ENCODE data around the gene NXN. TPM values are rescaled to one million over a fixed set of nuclear protein-coding genes. Genes with fewer than 3 reads are reported as not detected.
"Not testable (repeated sequence)": the region's sequence is repeated elsewhere in the genome, so short reads cannot be mapped to it uniquely, and the experiment has no call there.

The NXN gene
- total RNA-seq, 2 donors from 2014 or later = 124 to 201 TPM

DNA sequence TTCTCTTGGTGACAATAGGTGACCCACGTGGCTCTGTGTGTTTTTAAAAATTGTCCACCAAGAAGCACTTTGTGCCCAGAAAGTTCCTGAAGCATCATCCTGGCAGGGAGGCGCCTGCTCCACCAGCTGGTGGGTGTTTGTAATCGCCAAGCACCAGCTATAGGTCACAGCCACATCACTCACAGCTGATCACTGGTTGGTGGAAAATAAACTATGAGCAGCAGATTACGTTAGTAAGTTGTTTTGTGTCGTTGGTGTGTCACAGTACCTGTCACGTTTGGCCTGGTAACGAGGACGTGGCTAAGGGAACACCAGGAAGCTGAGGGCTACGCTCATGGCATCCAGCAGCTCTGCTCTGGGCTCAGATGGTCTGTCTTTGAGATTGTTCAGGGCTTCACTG lies 187.3 kb downstream of the NXN start:
- Mint-ChIP-seq H3K27ac (peak overlapping the region; percentile 82), H3K27me3 (ENCODE audit: insufficient read depth) (no peaks in the 10 kb centered on the region), H3K4me3 (no peak overlapping the region), H3K36me3 (ENCODE audit: low read depth) (peaks cover 64% of the 10 kb centered on the region), H3K9me3 (no peaks in the 10 kb centered on the region), H3K4me1 (peaks cover 19% of the 10 kb centered on the region)
- TF ChIP-seq, protein P1, sequence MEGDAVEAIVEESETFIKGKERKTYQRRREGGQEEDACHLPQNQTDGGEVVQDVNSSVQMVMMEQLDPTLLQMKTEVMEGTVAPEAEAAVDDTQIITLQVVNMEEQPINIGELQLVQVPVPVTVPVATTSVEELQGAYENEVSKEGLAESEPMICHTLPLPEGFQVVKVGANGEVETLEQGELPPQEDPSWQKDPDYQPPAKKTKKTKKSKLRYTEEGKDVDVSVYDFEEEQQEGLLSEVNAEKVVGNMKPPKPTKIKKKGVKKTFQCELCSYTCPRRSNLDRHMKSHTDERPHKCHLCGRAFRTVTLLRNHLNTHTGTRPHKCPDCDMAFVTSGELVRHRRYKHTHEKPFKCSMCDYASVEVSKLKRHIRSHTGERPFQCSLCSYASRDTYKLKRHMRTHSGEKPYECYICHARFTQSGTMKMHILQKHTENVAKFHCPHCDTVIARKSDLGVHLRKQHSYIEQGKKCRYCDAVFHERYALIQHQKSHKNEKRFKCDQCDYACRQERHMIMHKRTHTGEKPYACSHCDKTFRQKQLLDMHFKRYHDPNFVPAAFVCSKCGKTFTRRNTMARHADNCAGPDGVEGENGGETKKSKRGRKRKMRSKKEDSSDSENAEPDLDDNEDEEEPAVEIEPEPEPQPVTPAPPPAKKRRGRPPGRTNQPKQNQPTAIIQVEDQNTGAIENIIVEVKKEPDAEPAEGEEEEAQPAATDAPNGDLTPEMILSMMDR (conservative IDR thresholded peaks at IDR 0.05) = peak; percentile 47
- Histone ChIP-seq H3K27ac (ENCODE audit: low read depth, low read length) (no peak overlapping the region), H3K4me3 (ENCODE audit: low read length) (no peak overlapping the region), H3K9ac (ENCODE audit: extremely low read depth, low read length, poor library complexity, severe bottlenecking) (no peak overlapping the region), H3K4me1 (ENCODE audit: control insufficient read depth, insufficient read depth, low read length) (no peaks in the 10 kb centered on the region), H3K9me3 (ENCODE audit: control insufficient read depth, low read length) (no peaks in the 10 kb centered on the region), H3K36me3 (ENCODE audit: control insufficient read depth, insufficient read depth, low read length) (peaks cover 55% of the 10 kb centered on the region), H3K27me3 (ENCODE audit: control insufficient read depth, insufficient read depth, low read length, poor library complexity, severe bottlenecking) (no peaks in the 10 kb centered on the region)
- WGBS, 2 experiments (ENCODE audit: insufficient coverage in 1 of 2, insufficient read length in 1 of 2) = 94 to 99% methylated on average over 9 of the region's 9 CpGs
- peak; percentile 69 for DNase-seq

DNA sequence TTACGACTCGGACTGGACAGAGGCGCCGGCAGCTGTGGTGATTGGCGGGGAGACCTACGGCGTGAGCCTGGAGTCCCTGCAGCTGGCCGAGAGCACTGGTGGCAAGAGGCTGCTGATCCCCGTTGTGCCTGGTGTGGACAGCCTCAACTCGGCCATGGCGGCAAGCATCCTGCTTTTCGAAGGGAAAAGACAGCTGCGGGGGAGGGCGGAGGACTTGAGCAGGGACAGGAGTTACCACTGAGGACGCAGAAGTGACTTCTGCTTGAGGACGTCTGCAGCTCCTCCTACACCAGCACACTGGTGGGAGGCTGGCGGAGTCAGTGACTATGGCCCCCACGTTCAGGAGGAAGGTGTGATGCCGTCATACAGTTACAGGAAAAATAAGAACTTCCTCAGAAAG lies 187.7 kb downstream of the NXN start:
- Histone ChIP-seq H3K27me3 (ENCODE audit: control insufficient read depth, insufficient read depth, low read length, poor library complexity, severe bottlenecking) (no peaks in the 10 kb centered on the region), H3K36me3 (ENCODE audit: control insufficient read depth, insufficient read depth, low read length) (peaks cover 54% of the 10 kb centered on the region), H3K4me1 (ENCODE audit: control insufficient read depth, insufficient read depth, low read length) (no peaks in the 10 kb centered on the region), H3K27ac (ENCODE audit: low read depth, low read length) (no peak overlapping the region), H3K9me3 (ENCODE audit: control insufficient read depth, low read length) (no peaks in the 10 kb centered on the region), H3K4me3 (ENCODE audit: low read length) (no peak overlapping the region), H3K9ac (ENCODE audit: extremely low read depth, low read length, poor library complexity, severe bottlenecking) (no peak overlapping the region)
- Mint-ChIP-seq H3K4me3 (no peak overlapping the region), H3K9me3 (no peaks in the 10 kb centered on the region), H3K36me3 (ENCODE audit: low read depth) (peaks cover 63% of the 10 kb centered on the region), H3K4me1 (peaks cover 19% of the 10 kb centered on the region), H3K27me3 (ENCODE audit: insufficient read depth) (no peaks in the 10 kb centered on the region), H3K27ac (no peak overlapping the region)
- TF ChIP-seq, protein P1 (conservative IDR thresholded peaks at IDR 0.05) = no peak
- 94 to 96% methylated on average over 15 to 19 of the region's 19 CpGs for WGBS, 2 experiments (ENCODE audit: insufficient coverage in 1 of 2, insufficient read length in 1 of 2)
- DNase-seq = peak; percentile 71

DNA sequence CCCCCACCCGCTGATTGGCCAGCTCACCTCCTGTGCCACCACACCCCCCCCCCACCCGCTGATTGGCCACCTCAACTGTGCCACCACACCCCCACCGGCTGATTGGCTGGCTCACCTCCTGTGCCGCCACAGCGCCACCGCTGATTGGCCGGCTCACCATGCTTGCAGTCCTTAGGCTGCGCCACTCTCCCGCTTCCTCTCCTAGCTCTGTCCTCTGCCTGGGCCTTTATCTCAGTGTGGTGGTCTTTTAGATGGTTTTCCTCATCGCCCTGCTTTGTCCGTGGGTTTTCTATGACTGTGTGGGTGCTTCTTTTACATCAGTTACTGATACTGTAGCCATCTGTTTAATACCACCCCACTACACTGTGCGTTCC lies 188.7 kb downstream of the NXN start:
- H3K9me3 Mint-ChIP-seq; H3K9ac ChIP-seq (ENCODE audit: extremely low read depth, low read length, poor library complexity, severe bottlenecking); H3K4me3 Mint-ChIP-seq; H3K9me3 ChIP-seq (ENCODE audit: control insufficient read depth, low read length); H3K4me3 ChIP-seq (ENCODE audit: low read length); H3K27ac Mint-ChIP-seq; H3K4me1 ChIP-seq (ENCODE audit: control insufficient read depth, insufficient read depth, low read length); H3K27me3 Mint-ChIP-seq (ENCODE audit: insufficient read depth); H3K27me3 ChIP-seq (ENCODE audit: control insufficient read depth, insufficient read depth, low read length, poor library complexity, severe bottlenecking); H3K27ac ChIP-seq (ENCODE audit: low read depth, low read length): not testable (repeated sequence)
- peaks cover 19% of the 10 kb centered on the region for H3K4me1 Mint-ChIP-seq
- H3K36me3 ChIP-seq (ENCODE audit: control insufficient read depth, insufficient read depth, low read length) = peaks cover 45% of the 10 kb centered on the region
- DNase-seq = peak; percentile 94
- WGBS, 2 experiments (ENCODE audit: insufficient coverage in 1 of 2, insufficient read length in 1 of 2) = 83 to 92% methylated on average over 2 to 7 of the region's 12 CpGs
- peaks cover 55% of the 10 kb centered on the region for H3K36me3 Mint-ChIP-seq (ENCODE audit: low read depth)

DNA sequence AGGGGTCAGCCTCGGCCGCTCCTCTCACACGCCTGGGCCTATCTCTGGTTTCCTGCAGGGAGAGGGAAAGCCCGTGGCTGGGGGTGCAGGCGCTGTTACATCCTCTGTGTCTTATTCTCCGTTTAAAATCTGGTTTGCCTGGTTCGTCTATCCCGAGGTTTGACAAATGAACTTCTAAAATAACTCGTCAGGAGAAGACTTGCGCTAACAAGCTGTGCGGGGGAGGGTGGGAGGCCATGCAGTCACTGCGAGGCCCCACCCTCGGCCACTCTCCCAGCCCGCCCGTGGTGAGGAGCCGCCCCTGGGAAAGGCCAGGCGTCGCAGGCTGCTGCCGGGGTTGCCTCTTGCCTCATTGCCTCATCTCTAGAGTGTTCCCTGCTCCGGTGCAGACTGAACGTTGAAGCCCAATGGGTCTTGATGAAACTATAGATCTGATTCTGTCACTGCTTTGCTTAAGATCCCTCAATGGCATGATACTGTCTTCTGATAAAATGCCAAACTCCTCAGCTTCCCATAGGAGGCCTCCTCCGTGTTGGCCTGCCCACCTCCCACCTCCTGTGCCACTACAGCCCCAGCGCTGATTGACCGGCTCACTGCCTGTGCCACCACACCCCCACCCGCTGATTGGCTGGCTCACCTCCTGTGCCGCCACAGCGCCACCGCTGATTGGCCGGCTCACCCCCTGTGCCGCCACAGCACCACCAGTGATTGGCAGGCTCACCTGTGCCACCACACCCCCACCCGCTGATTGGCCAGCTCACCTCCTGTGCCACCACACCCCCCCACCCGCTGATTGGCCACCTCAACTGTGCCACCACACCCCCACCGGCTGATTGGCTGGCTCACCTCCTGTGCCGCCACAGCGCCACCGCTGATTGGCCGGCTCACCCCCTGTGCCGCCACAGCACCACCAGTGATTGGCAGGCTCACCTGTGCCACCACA lies 189.4 kb downstream of the NXN start:
- H3K27me3 ChIP-seq (ENCODE audit: control insufficient read depth, insufficient read depth, low read length, poor library complexity, severe bottlenecking); H3K9me3 Mint-ChIP-seq; H3K27ac ChIP-seq (ENCODE audit: low read depth, low read length); H3K9ac ChIP-seq (ENCODE audit: extremely low read depth, low read length, poor library complexity, severe bottlenecking); H3K4me1 ChIP-seq (ENCODE audit: control insufficient read depth, insufficient read depth, low read length); H3K4me3 Mint-ChIP-seq; H3K9me3 ChIP-seq (ENCODE audit: control insufficient read depth, low read length); H3K4me3 ChIP-seq (ENCODE audit: low read length); H3K27me3 Mint-ChIP-seq (ENCODE audit: insufficient read depth): not testable (repeated sequence)
- peak; percentile 98 for DNase-seq
- peaks cover 45% of the 10 kb centered on the region for H3K36me3 ChIP-seq (ENCODE audit: control insufficient read depth, insufficient read depth, low read length)
- H3K36me3 Mint-ChIP-seq (ENCODE audit: low read depth) = peaks cover 56% of the 10 kb centered on the region
- H3K27ac Mint-ChIP-seq = peak overlapping the region; percentile 35
- WGBS, 2 experiments (ENCODE audit: insufficient coverage in 1 of 2, insufficient read length in 1 of 2) = 85 to 89% methylated on average over 18 to 29 of the region's 38 CpGs
- peaks cover 16% of the 10 kb centered on the region for H3K4me1 Mint-ChIP-seq
